Tibial artery (tissue), 4 donors: ENCODE results near the gene MLLT3.
A peak's percentile ranks its signal among the peaks of the same experiment; 100 is the strongest.

Source experiments
- DNase-seq, 2 donors: peaks; one replicate each; pipeline ENCODE4 v3.0.0-alpha.2; 2019
- H3K27ac ChIP-seq, 2 donors: fragments of 200-600 bp; sonication (generic) in 1 of 2; 1 replicate in 1 of 2; 2 replicates in 1 of 2; pipeline ENCODE4 v1.5.1; 2018 to 2019; ENCODE audit warnings: mild to moderate bottlenecking in 1 of 2
- H3K27me3 ChIP-seq, 2 donors: fragments of 200-600 bp; sonication (generic) in 1 of 2; one replicate each; pipeline versions ENCODE4 v1.5.1 to v1.6.0; 2016 to 2019
- H3K36me3 ChIP-seq, 3 donors: fragments of 200-600 bp; sonication (generic) in 2 of 3; one replicate each; pipeline ENCODE4 v1.5.1; 2016 to 2019; ENCODE audit warnings: mild to moderate bottlenecking in 2 of 3
- H3K4me1 ChIP-seq, 4 donors: fragments of 200-600 bp; sonication (generic) in 2 of 4; 1 replicate in 3 of 4; 2 replicates in 1 of 4; pipeline ENCODE4 v1.5.1; 2016 to 2019
- H3K4me3 ChIP-seq, 2 donors: fragments of 200-600 bp; sonication (generic) in 1 of 2; 1 replicate in 1 of 2; 2 replicates in 1 of 2; pipeline ENCODE4 v1.5.1; 2018 to 2019; ENCODE audit warnings: mild to moderate bottlenecking in 2 of 2
- H3K9me3 ChIP-seq, 3 donors: fragments of 200-600 bp; sonication (generic) in 1 of 3; one replicate each; pipeline ENCODE4 v1.5.1; 2016 to 2019
- intact Hi-C: fragments of 100-400 bp; cut with DNase I; formaldehyde crosslinking; loops from one replicate; pipeline ENCODE4 v1.15.0; 2023; ENCODE audit warnings: low total_unique reads
- TF ChIP-seq, protein P1 (sequence below), 2 experiments: fragments of 200-600 bp in 1 of 2; fragments of 450-650 bp in 1 of 2; IDR thresholded peaks; one replicate each; pipeline ENCODE4 v1.5.1; 2017 to 2019; ENCODE audit warnings: antibody characterized with exemption in 2 of 2, mild to moderate bottlenecking in 1 of 2, moderate library complexity in 1 of 2

MLLT3 gene

DNA sequence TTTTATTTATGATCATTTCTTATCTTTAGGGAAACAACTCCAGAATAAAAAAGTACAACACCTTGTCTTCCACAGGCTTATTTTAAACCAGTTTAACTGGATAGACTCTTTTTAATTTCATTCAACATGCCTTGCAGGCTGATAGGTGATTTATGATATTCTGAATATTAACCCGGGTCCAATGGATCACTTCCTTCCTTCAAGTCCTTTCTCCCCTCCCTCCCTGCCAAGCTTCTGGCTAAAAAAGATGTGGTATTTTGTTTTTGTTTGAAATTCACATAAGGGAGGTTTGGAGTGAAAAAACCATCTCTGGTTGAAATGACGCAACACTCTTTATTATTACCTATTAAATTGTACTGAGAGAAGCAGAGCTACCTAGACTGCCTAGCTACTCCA is 265.3 kb downstream of the MLLT3 start:
- TF ChIP-seq, protein P1, sequence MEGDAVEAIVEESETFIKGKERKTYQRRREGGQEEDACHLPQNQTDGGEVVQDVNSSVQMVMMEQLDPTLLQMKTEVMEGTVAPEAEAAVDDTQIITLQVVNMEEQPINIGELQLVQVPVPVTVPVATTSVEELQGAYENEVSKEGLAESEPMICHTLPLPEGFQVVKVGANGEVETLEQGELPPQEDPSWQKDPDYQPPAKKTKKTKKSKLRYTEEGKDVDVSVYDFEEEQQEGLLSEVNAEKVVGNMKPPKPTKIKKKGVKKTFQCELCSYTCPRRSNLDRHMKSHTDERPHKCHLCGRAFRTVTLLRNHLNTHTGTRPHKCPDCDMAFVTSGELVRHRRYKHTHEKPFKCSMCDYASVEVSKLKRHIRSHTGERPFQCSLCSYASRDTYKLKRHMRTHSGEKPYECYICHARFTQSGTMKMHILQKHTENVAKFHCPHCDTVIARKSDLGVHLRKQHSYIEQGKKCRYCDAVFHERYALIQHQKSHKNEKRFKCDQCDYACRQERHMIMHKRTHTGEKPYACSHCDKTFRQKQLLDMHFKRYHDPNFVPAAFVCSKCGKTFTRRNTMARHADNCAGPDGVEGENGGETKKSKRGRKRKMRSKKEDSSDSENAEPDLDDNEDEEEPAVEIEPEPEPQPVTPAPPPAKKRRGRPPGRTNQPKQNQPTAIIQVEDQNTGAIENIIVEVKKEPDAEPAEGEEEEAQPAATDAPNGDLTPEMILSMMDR (IDR thresholded peaks at IDR 0.05): no peak
- DNase-seq: no peak
- no peaks in the 10 kb centered on the region for H3K9me3 ChIP-seq
- peak overlapping the region; percentile 22 to 33 for H3K4me3 ChIP-seq
- H3K36me3 ChIP-seq: peaks cover 0 to 19% (median 6%) of the 10 kb centered on the region in 3 donors
- H3K27me3 ChIP-seq: no peaks in the 10 kb centered on the region
- peak overlapping the region; percentile 25 to 45 for H3K27ac ChIP-seq
- H3K4me1 ChIP-seq: peaks cover 0 to 31% (median 13%) of the 10 kb centered on the region in 4 donors
- intact Hi-C loops: loop anchor here (5.0 to 10.0 kb wide), 3 partner anchors 265 to 748 kb away; partner anchors contain the start of gene MLLT3

GRCh38 chr9:20356403-20357036 is 265.8 kb downstream of the MLLT3 start:
- DNase-seq: peak; percentile 50 to 71
- TF ChIP-seq, protein P1 (IDR thresholded peaks at IDR 0.05): peak; percentile 46 to 66
- Histone ChIP-seq H3K36me3 (peaks cover 0 to 19% (median 3%) of the 10 kb centered on the region in 3 donors), H3K27me3 (no peaks in the 10 kb centered on the region), H3K27ac (peak overlapping the region; percentile 25 to 45), H3K4me3 (peak overlapping the region; percentile 22 to 33), H3K4me1 (peaks cover 0 to 31% (median 13%) of the 10 kb centered on the region in 4 donors), H3K9me3 (no peaks in the 10 kb centered on the region)
- intact Hi-C loops: loop anchor here (5.0 to 10.0 kb wide), 3 partner anchors 266 to 748 kb away; partner anchors contain the start of gene MLLT3

DNA sequence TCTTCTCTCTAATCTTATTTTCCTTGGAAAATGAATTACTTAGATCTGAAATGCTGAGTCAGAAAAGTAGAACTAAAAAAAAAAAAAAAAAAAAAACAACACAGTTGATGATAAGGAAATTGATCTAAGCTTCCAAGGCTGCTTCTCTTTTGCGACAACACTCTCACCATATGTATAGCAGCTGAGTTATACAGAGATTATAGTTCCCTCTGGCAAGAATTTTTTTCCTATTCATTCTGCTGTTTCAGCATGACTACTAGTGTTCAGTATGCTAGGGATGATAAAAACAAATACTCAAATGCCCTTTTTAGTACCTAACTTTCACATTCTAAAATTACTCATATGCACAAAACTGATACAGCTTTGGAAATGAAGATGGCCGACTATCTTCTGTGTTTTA is 267.3 kb downstream of the MLLT3 start:
- H3K36me3 ChIP-seq: peaks cover 0 to 8% (median 0%) of the 10 kb centered on the region in 3 donors
- H3K27me3 ChIP-seq: no peaks in the 10 kb centered on the region
- H3K4me1 ChIP-seq: peaks cover 0 to 31% (median 13%) of the 10 kb centered on the region in 4 donors
- DNase-seq: no peak
- intact Hi-C loops: loop anchor here (5.0 to 10.0 kb wide), 3 partner anchors 267 to 750 kb away; partner anchors contain the start of gene MLLT3
- H3K27ac ChIP-seq: peak overlapping the region; percentile 4 to 5
- TF ChIP-seq, protein P1 (IDR thresholded peaks at IDR 0.05): no peak
- H3K9me3 ChIP-seq: no peaks in the 10 kb centered on the region
- H3K4me3 ChIP-seq: no peak overlapping the region

DNA sequence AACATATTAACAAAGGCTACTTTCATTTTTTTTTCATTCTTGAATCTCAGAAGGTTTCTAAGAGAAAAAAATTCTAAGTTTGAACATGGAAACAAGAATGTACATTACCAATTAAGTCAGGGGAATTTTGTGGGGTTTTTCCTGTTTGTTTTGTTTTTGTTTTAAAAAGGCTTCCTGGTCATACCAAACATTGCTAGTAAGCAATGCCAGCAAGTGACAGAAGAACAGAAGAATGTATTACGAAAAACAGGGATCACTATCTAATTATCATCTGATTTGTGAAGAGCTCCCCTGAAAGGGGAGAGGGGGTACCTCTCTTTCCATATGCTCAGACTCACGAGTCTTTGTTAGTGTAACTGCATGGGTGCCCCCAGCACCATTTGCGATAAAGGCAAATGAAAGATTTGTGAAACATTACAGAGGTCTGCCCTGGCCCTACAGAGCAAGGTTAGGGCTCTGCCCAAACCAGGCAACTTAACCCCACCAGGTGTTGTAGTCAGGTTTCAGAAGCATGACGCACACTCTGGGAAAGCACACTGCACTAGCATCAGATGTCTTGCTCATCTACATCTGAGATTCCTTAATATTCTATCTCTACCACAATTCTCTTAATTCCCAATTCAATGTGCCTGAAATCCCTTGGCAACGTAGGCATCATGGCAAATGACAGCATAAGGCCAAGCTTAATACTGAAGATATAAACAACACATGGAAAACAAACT is 268.2 kb downstream of the MLLT3 start:
- Histone ChIP-seq H3K9me3 (no peaks in the 10 kb centered on the region), H3K36me3 (peaks cover 0 to 6% (median 0%) of the 10 kb centered on the region in 3 donors), H3K4me3 (no peak overlapping the region), H3K4me1 (peaks cover 0 to 31% (median 13%) of the 10 kb centered on the region in 4 donors), H3K27me3 (no peaks in the 10 kb centered on the region), H3K27ac (no peak overlapping the region)
- TF ChIP-seq, protein P1 (IDR thresholded peaks at IDR 0.05): no peak
- DNase-seq: no peak
- intact Hi-C loops: loop anchor here (10.0 kb wide), 1 partner anchor 751 kb away; no protein-coding TSS in a partner anchor

- no peaks in the 10 kb centered on the region for H3K27me3 ChIP-seq
- H3K4me1 ChIP-seq: peaks cover 0 to 31% (median 13%) of the 10 kb centered on the region in 4 donors
- H3K9me3 ChIP-seq: no peaks in the 10 kb centered on the region
- no peak for DNase-seq
- intact Hi-C loops: loop anchor here (10.0 kb wide), 1 partner anchor 751 kb away; no protein-coding TSS in a partner anchor
- peaks cover 0 to 6% (median 0%) of the 10 kb centered on the region in 3 donors for H3K36me3 ChIP-seq
- H3K4me3 ChIP-seq: no peak overlapping the region
- TF ChIP-seq, protein P1 (IDR thresholded peaks at IDR 0.05): no peak
- H3K27ac ChIP-seq: no peak overlapping the region
These were observed 268.8 kb downstream of the MLLT3 start for GRCh38 chr9:20353524-20353923.
